SU-DHL-6 (cell line): ENCODE results near the gene PPP1R9B.

Source experiments
- H2AFZ ChIP-seq: fragments of 200-600 bp; sonication (generic); 2 replicates; pipeline ENCODE4 v1.6.1; 2014; ENCODE audit warnings: low read depth, mild to moderate bottlenecking, moderate library complexity, mixed read lengths, antibody characterized with exemption, low read length; ENCODE audit not compliant: severe bottlenecking
- H3F3A ChIP-seq: fragments of 200-600 bp; shearing (Covaris generic); 2 replicates; pipeline ENCODE4 v1.6.0; 2016; ENCODE audit warnings: antibody characterized with exemption, mild to moderate bottlenecking; ENCODE audit not compliant: insufficient read depth
- H3K27ac ChIP-seq: fragments of 200-600 bp; sonication (generic); 2 replicates; pipeline ENCODE4 v1.5.1; 2016; ENCODE audit warnings: low read depth, mild to moderate bottlenecking, low read length, moderate library complexity, mixed read lengths
- H3K27me3 ChIP-seq: fragments of 200-600 bp; sonication (generic), shearing (Covaris generic); 2 replicates; pipeline ENCODE4 v1.6.0; 2014; ENCODE audit warnings: mild to moderate bottlenecking, low read length
- H3K36me3 ChIP-seq: fragments of 200-600 bp; sonication (generic); 2 replicates; pipeline ENCODE4 v1.6.1; 2014; ENCODE audit warnings: mild to moderate bottlenecking, low read length, mixed read lengths
- H3K4me2 ChIP-seq: fragments of 300-600, 200-600 bp; shearing (Covaris generic), sonication (generic); 2 replicates; pipeline ENCODE4 v1.6.0; 2014; ENCODE audit warnings: low read length, low read depth, mild to moderate bottlenecking; ENCODE audit not compliant: poor library complexity, severe bottlenecking
- H3K4me3 ChIP-seq: fragments of 200-600 bp; sonication (generic); 2 replicates; pipeline ENCODE4 v1.5.1; 2014; ENCODE audit warnings: antibody characterized with exemption, low read length, mild to moderate bottlenecking, mixed read lengths; ENCODE audit not compliant: insufficient read depth, poor library complexity, severe bottlenecking
- H3K79me2 ChIP-seq: fragments of 200-600 bp; sonication (generic); 2 replicates; pipeline ENCODE4 v1.6.1; 2014; ENCODE audit warnings: mild to moderate bottlenecking, low read length, moderate library complexity; ENCODE audit not compliant: insufficient read depth
- H3K9ac ChIP-seq: fragments of 200-600 bp; sonication (generic); 2 replicates; pipeline ENCODE4 v1.7.0; 2014; ENCODE audit warnings: mild to moderate bottlenecking, low read length
- H3K9me2 ChIP-seq: fragments of 200-600 bp; sonication (generic); replicated peaks from 2 replicates; pipeline ENCODE4 v1.6.1; 2014; ENCODE audit warnings: low read length; ENCODE audit not compliant: insufficient read depth
- H3K9me3 ChIP-seq: fragments of 200-600 bp; sonication (generic); 2 replicates; pipeline ENCODE4 v1.6.1; 2014; ENCODE audit warnings: low read length, mixed read lengths; ENCODE audit not compliant: insufficient read depth
- H4K20me1 ChIP-seq: fragments of 200-600 bp; sonication (generic); 2 replicates; pipeline ENCODE4 v1.6.1; 2014; ENCODE audit warnings: low read depth, mild to moderate bottlenecking, antibody characterized with exemption, low read length, moderate library complexity, mixed read lengths
- CTCF ChIP-seq: fragments of 200-600 bp; sonication (generic); IDR thresholded peaks from one replicate; pipeline ENCODE4 v1.5.1; 2017; ENCODE audit warnings: antibody characterized with exemption, mild to moderate bottlenecking, low read length, moderate library complexity; ENCODE audit not compliant: insufficient read depth, poor library complexity, severe bottlenecking
- EZH2phosphoT487 ChIP-seq: fragments of 200-600 bp; sonication (generic), shearing (Covaris generic); conservative IDR thresholded peaks from 2 replicates; pipeline ENCODE4 v1.6.1; 2018; ENCODE audit warnings: mild to moderate bottlenecking, antibody characterized with exemption, low read length, moderate library complexity, mixed read lengths

Gene PPP1R9B

GRCh38 chr17:50175035-50175807, 24.7 kb upstream of the PPP1R9B start:
- no peaks in the 10 kb centered on the region for H3K79me2 ChIP-seq
- H3K9me3 ChIP-seq, result no peaks in the 10 kb centered on the region
- H3K9me2 ChIP-seq, result no peaks in the 10 kb centered on the region
- H3K27ac ChIP-seq, result no peak overlapping the region
- H3K27me3 ChIP-seq, result no peaks in the 10 kb centered on the region
- H3K9ac ChIP-seq, result no peak overlapping the region
- H4K20me1 ChIP-seq, result no peaks in the 10 kb centered on the region
- TF ChIP-seq CTCF, result no peak
- no peak for TF ChIP-seq EZH2phosphoT487
- no peaks in the 10 kb centered on the region for H3F3A ChIP-seq
- H3K4me2 ChIP-seq, result no peak overlapping the region
- H2AFZ ChIP-seq, result no peak overlapping the region
- no peaks in the 10 kb centered on the region for H3K36me3 ChIP-seq
- no peak overlapping the region for H3K4me3 ChIP-seq

- no peaks in the 10 kb centered on the region for H4K20me1 ChIP-seq
- no peaks in the 10 kb centered on the region for H3F3A ChIP-seq
- H3K27me3 ChIP-seq, result no peaks in the 10 kb centered on the region
- H3K9ac ChIP-seq, result no peak overlapping the region
- no peak for TF ChIP-seq CTCF
- no peak for TF ChIP-seq EZH2phosphoT487
- no peaks in the 10 kb centered on the region for H3K79me2 ChIP-seq
- no peak overlapping the region for H3K4me3 ChIP-seq
- no peak overlapping the region for H3K27ac ChIP-seq
- H3K36me3 ChIP-seq, result no peaks in the 10 kb centered on the region
- no peak overlapping the region for H2AFZ ChIP-seq
- H3K4me2 ChIP-seq, result no peak overlapping the region
- no peaks in the 10 kb centered on the region for H3K9me2 ChIP-seq
- H3K9me3 ChIP-seq, result no peaks in the 10 kb centered on the region
Measured at GRCh38 chr17:50174444-50174843, 24.0 kb upstream of the PPP1R9B start.

GRCh38 chr17:50173335-50173941, 23.0 kb upstream of the PPP1R9B start:
- Histone ChIP-seq H3K27me3 (no peaks in the 10 kb centered on the region), H4K20me1 (no peaks in the 10 kb centered on the region), H3K79me2 (no peaks in the 10 kb centered on the region), H2AFZ (no peak overlapping the region), H3K9me2 (no peaks in the 10 kb centered on the region), H3K27ac (no peak overlapping the region), H3K4me3 (no peak overlapping the region), H3K4me2 (no peak overlapping the region), H3K9me3 (no peaks in the 10 kb centered on the region), H3F3A (no peaks in the 10 kb centered on the region), H3K36me3 (no peaks in the 10 kb centered on the region), H3K9ac (no peak overlapping the region)
- TF ChIP-seq CTCF (no peak), EZH2phosphoT487 (no peak)
